HUES48 (cell line): ENCODE results near the gene NRF1.
A peak's percentile ranks its signal among the peaks of the same experiment; 100 is the strongest.

Experiments used
- H3K27ac ChIP-seq: one replicate; pipeline ENCODE4 v1.7.0; 2013; ENCODE audit warnings: low read depth, low read length, inconsistent platforms
- H3K27me3 ChIP-seq: 2 replicates; pipeline ENCODE4 v1.6.1; 2013; ENCODE audit warnings: mild to moderate bottlenecking, low read length; ENCODE audit not compliant: control insufficient read depth, insufficient read depth
- H3K36me3 ChIP-seq: 2 replicates; pipeline ENCODE4 v1.6.1; 2013; ENCODE audit warnings: low read length; ENCODE audit not compliant: control insufficient read depth, insufficient read depth
- H3K4me1 ChIP-seq: 2 replicates; pipeline ENCODE4 v1.6.1; 2013; ENCODE audit warnings: mild to moderate bottlenecking, low read length; ENCODE audit not compliant: control insufficient read depth, insufficient read depth
- H3K4me3 ChIP-seq: 2 replicates; pipeline ENCODE4 v1.5.1; 2013; ENCODE audit warnings: mild to moderate bottlenecking, low read depth, low read length
- H3K9ac ChIP-seq: 2 replicates; pipeline ENCODE4 v1.6.1; 2013; ENCODE audit warnings: mild to moderate bottlenecking, low read depth, low read length, moderate library complexity
- H3K9me3 ChIP-seq: 2 replicates; pipeline ENCODE4 v1.6.1; 2013; ENCODE audit warnings: low read length; ENCODE audit not compliant: control insufficient read depth, insufficient read depth

The NRF1 gene

DNA sequence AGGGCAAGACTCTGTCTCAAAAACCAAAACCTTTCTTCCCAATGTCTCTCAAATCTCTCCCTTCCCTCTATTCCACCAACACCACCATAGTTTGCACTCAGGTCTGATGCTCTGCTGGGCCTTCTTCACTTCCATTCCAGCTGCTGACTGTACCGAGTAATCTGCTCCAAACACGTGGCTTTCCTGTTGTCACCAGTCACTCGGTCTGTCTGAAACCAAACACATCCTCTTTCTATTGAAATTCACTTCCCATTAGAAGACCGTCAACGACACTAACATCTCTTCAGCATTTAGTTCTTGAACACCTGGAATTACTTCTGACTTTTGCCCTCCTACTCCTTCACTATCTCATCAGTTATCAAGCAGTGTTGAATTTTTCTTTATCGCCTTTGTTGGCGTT, 4.7 kb upstream of the NRF1 start:
- H3K9ac ChIP-seq, result no peak overlapping the region
- H3K4me1 ChIP-seq, result no peaks in the 10 kb centered on the region; the same call in 1 of the 2 replicates
- H3K9me3 ChIP-seq, result no peaks in the 10 kb centered on the region
- H3K36me3 ChIP-seq, result peaks cover 27% of the 10 kb centered on the region
- H3K27me3 ChIP-seq, result no peaks in the 10 kb centered on the region
- no peak overlapping the region for H3K27ac ChIP-seq
- no peak overlapping the region for H3K4me3 ChIP-seq

DNA sequence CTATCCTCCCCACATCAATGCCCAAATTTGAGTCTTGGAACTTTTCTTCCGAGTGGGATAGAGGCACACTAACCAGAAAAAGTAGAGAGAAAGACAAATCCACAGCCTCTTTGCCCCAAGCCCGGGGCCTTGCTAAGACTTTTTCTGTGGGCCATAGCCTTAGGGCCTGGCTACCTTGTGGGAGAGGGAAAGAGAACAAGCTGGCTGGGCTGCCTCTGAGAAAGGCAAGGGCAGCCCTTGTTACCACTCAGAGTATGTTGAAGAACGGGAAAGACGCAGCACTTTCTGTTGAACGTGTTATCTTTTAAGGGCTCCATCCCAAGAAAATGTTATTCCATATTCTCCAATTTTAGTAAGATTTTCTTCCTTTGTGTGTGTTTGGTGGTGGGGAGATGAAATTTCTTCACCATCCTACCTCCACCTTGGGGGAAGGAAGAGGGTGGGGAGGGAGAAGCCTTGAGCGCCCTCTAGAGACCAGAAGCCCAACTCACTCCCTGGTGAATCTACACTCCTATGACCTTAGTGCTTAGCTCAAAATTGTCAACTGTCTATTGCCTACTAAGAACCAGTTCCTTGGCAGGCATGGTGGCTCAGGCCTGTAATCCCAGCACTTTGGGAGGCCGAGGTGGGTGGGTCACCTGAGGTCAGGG, 3.9 kb upstream of the NRF1 start:
- no peaks in the 10 kb centered on the region for H3K9me3 ChIP-seq
- no peaks in the 10 kb centered on the region for H3K27me3 ChIP-seq
- no peak overlapping the region for H3K27ac ChIP-seq
- H3K4me3 ChIP-seq, result no peak overlapping the region
- peaks cover 27% of the 10 kb centered on the region for H3K36me3 ChIP-seq
- no peak overlapping the region for H3K9ac ChIP-seq
- H3K4me1 ChIP-seq, result no peaks in the 10 kb centered on the region; the same call in 1 of the 2 replicates

- peaks cover 8% of the 10 kb centered on the region for H3K4me1 ChIP-seq
- no peak overlapping the region for H3K27ac ChIP-seq
- no peaks in the 10 kb centered on the region for H3K9me3 ChIP-seq
- H3K36me3 ChIP-seq, result peaks cover 27% of the 10 kb centered on the region
- H3K4me3 ChIP-seq, result no peak overlapping the region
- H3K27me3 ChIP-seq, result no peaks in the 10 kb centered on the region
- no peak overlapping the region for H3K9ac ChIP-seq
These were observed 1.9 kb upstream of the NRF1 start for GRCh38 chr7:129609666-129610065.

GRCh38 chr7:129610709-129611245, 743 bp upstream of the NRF1 start:
- Histone ChIP-seq H3K27ac (peak overlapping the region; percentile 99), H3K4me3 (peak overlapping the region; percentile 85), H3K9ac (peak overlapping the region; percentile 98), H3K27me3 (no peaks in the 10 kb centered on the region), H3K36me3 (peaks cover 27% of the 10 kb centered on the region), H3K9me3 (no peaks in the 10 kb centered on the region), H3K4me1 (peaks cover 13% of the 10 kb centered on the region)

GRCh38 chr7:129612112-129613015, 844 bp downstream of the NRF1 start:
- Histone ChIP-seq H3K27ac (peak overlapping the region; percentile 99), H3K4me1 (peaks cover 25% of the 10 kb centered on the region), H3K9me3 (no peaks in the 10 kb centered on the region), H3K4me3 (peak overlapping the region; percentile 85), H3K36me3 (peaks cover 16% of the 10 kb centered on the region), H3K9ac (peak overlapping the region; percentile 98), H3K27me3 (no peaks in the 10 kb centered on the region)

DNA sequence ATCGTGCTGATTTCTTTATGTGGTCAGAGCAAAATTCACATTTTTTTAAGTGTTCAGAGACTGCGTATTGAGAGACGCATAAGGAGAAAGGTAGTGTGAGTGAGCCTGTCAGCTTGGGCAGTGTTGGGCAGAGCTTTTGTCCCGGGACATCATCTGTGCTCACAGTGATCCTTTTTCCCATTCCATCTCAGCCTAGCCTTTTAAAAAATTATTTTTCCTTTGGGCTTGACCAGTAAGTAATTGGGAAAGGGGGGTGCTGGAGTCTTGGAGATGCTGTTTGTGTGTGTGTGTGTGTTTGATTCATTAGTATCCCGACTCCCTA, 1.5 kb downstream of the NRF1 start:
- peaks cover 15% of the 10 kb centered on the region for H3K36me3 ChIP-seq
- H3K27me3 ChIP-seq, result no peaks in the 10 kb centered on the region
- peak overlapping the region; percentile 85 for H3K4me3 ChIP-seq
- H3K9ac ChIP-seq, result no peak overlapping the region
- no peak overlapping the region for H3K27ac ChIP-seq
- H3K4me1 ChIP-seq, result peaks cover 31% of the 10 kb centered on the region
- H3K9me3 ChIP-seq, result no peaks in the 10 kb centered on the region

- no peak overlapping the region for H3K4me3 ChIP-seq
These were observed 3.5 kb downstream of the NRF1 start for GRCh38 chr7:129615018-129615417.

DNA sequence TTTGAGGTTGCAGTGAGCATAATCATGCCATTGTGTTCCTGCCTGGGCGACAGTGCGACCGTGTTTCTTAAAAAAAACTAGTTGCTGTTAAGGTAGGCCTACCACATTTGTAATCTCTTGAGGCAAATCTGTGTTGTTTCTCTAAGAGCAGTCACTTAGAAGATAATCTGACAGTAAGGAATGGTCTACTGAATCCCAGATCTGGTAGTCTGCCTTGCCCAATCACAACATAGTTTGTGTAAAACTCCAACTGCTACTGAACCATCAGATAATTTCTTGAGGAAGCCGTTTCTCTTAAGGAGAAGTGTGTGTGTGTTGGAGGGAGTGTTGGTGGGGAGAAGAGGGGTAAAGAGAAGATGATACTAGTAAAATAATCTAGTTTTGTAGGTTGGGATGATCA, 5.0 kb downstream of the NRF1 start:
- Histone ChIP-seq H3K9me3 (no peaks in the 10 kb centered on the region), H3K36me3 (no peaks in the 10 kb centered on the region), H3K4me1 (peaks cover 33% of the 10 kb centered on the region), H3K27ac (no peak overlapping the region), H3K9ac (no peak overlapping the region), H3K4me3 (no peak overlapping the region), H3K27me3 (no peaks in the 10 kb centered on the region)

More at GRCh38 chr7:129615018-129615417, 3.5 kb downstream of the NRF1 start:
- no peak overlapping the region for H3K9ac ChIP-seq
- H3K27me3 ChIP-seq, result no peaks in the 10 kb centered on the region
- H3K9me3 ChIP-seq, result no peaks in the 10 kb centered on the region
- H3K4me1 ChIP-seq, result peaks cover 33% of the 10 kb centered on the region
- H3K36me3 ChIP-seq, result no peaks in the 10 kb centered on the region
- H3K27ac ChIP-seq, result no peak overlapping the region

DNA sequence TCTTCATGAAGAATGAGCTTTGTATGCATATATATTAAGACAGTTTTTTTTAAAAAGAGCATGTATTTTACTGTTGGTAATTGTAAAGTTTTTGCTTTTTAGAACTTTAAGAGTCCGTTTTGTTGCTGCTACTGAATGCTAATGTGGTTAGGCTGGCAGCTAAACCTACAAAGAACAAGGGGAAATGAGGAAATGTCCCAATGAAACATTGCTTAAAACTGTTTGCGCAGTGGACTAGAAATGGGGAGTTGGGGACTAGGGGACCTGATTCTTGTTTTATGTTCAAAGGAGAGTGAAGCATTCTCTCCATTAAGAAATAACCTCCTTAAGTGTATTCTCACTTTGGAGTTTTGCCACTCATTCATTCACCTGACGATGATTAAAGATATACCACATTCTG, 5.7 kb downstream of the NRF1 start:
- H3K9me3 ChIP-seq, result no peaks in the 10 kb centered on the region

DNA sequence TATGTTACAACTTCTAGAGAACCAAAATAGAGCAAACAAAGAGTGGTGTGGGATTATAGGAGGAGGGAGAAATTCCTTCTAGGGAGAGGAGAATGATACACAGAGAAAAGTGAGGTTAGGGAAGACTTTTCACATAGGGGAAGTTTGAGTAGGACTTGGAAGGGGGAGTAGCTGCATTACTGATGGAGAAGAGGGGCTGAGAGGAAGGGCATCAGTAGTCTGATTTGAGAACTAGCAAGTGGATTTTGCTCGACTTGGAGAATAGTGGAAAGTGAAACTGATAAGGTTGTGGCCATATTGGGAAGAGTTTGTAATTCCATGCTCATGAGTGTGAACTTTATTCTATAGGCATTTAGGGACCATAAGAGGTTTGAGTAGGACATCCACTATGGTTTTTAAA, 6.1 kb downstream of the NRF1 start:
- Histone ChIP-seq H3K27me3 (no peaks in the 10 kb centered on the region), H3K9ac (no peak overlapping the region), H3K9me3 (no peaks in the 10 kb centered on the region), H3K4me1 (peaks cover 33% of the 10 kb centered on the region), H3K4me3 (no peak overlapping the region), H3K36me3 (no peaks in the 10 kb centered on the region), H3K27ac (no peak overlapping the region)

More for the DNA sequence above, 5.7 kb downstream of the NRF1 start:
- H3K4me1 ChIP-seq, result peaks cover 33% of the 10 kb centered on the region
- no peaks in the 10 kb centered on the region for H3K36me3 ChIP-seq
- no peak overlapping the region for H3K9ac ChIP-seq
- no peaks in the 10 kb centered on the region for H3K27me3 ChIP-seq
- no peak overlapping the region for H3K4me3 ChIP-seq
- H3K27ac ChIP-seq, result no peak overlapping the region

- H3K9ac ChIP-seq, result no peak overlapping the region
- H3K4me3 ChIP-seq, result 0 out of 2 replicates have a peak overlapping the region, but pooled peaks have one; percentile 5
- peaks cover 32% of the 10 kb centered on the region for H3K4me1 ChIP-seq
- peaks cover 6% of the 10 kb centered on the region; the same call in 1 of the 2 replicates for H3K27me3 ChIP-seq
- no peak overlapping the region for H3K27ac ChIP-seq
- no peaks in the 10 kb centered on the region for H3K9me3 ChIP-seq
- H3K36me3 ChIP-seq, result no peaks in the 10 kb centered on the region
These were observed 15.4 kb downstream of the NRF1 start for GRCh38 chr7:129626896-129627295.
